GM23248 (cell line): ENCODE results near the gene PINK1.

Experiments
- EZH2 ChIP-seq: fragments of 200-600 bp; sonication (generic); IDR thresholded peaks from 2 replicates; pipeline ENCODE4 v1.6.1; 2018; ENCODE audit warnings: antibody characterized with exemption, mild to moderate bottlenecking; ENCODE audit not compliant: insufficient read depth, poor library complexity, severe bottlenecking
- EZH2phosphoT487 ChIP-seq: fragments of 200-600 bp; sonication (generic); IDR thresholded peaks from 2 replicates; pipeline ENCODE4 v1.6.1; 2018; ENCODE audit warnings: antibody characterized with exemption, moderate library complexity, mild to moderate bottlenecking, low read depth; ENCODE audit not compliant: insufficient read depth

GRCh38 chr1:20663969-20664715 lies 30.9 kb downstream of the PINK1 start:
- TF ChIP-seq EZH2 (no peak), EZH2phosphoT487 (no peak)
